NT2/D1 (cell line): ENCODE measurements around the gene IDH1.

ENCODE experiments used
- SUZ12 ChIP-seq: IDR thresholded peaks from 2 replicates; pipeline ENCODE4 v1.6.1; 2011; ENCODE audit not compliant: insufficient read length, insufficient read depth; ENCODE audit errors: extremely low read depth
- YY1 ChIP-seq: IDR thresholded peaks from 2 replicates; pipeline ENCODE4 v1.6.1; 2011; ENCODE audit not compliant: insufficient read length, insufficient read depth
- ZNF274 ChIP-seq: IDR thresholded peaks from 2 replicates; pipeline ENCODE4 v1.6.1; 2011; ENCODE audit warnings: mild to moderate bottlenecking, low read depth, low read length

DNA sequence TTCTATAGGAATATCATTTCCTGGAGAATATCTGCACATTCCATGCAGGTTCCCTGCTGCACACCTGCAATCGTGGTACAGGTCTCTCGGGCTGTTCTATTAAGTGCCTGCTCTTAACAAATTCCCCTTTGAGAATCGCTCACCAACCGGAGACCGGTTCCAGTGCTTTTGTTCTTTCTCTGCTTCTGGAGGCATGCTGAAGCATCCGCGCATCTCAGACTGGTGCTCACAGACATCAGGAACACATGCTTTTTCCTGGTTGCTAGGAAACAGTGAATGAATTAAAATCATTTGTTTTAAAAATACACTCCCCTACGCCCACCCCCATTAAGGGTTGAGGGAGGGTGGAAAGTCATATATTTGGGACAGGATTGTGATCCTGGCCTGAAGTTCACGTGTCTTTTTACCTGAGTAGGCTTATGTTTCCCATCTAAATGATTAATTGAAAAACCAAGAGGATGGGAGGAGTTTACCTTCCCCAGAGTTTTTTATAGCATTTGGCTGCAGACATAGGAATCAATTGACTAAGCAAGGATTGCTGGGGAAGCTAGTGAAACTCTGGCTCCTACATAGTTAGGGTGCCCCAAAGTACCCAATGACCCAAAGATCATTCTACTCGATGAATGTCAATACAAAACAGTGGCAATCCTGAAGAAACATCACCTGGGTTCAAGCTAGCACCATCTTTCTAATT lies 64.9 kb downstream of the IDH1 start, which contains the start of gene C2orf80:
- TF ChIP-seq YY1 (no peak), SUZ12 (no peak), ZNF274 (no peak)
